Ishikawa (cell line): Measurements from ENCODE around the gene ADAMTS1.

Experiments
- CEBPB ChIP-seq: IDR thresholded peaks from 2 replicates; pipeline ENCODE4 v1.6.1; 2012
- CREB1 ChIP-seq: IDR thresholded peaks from 2 replicates; pipeline ENCODE4 v1.6.1; 2012; ENCODE audit warnings: low read depth
- EGR1 ChIP-seq: IDR thresholded peaks from 2 replicates; pipeline ENCODE4 v1.6.1; 2012
- EP300 ChIP-seq: IDR thresholded peaks from 2 replicates; pipeline ENCODE4 v1.6.1; 2012; ENCODE audit warnings: borderline replicate concordance
- FOXM1 ChIP-seq: IDR thresholded peaks from 2 replicates; pipeline ENCODE4 v1.6.1; 2012; ENCODE audit warnings: low read depth, borderline replicate concordance
- NFIC ChIP-seq: IDR thresholded peaks from 2 replicates; pipeline ENCODE4 v1.6.1; 2012
- RAD21 ChIP-seq: IDR thresholded peaks from 2 replicates; pipeline ENCODE4 v1.6.1; 2012; ENCODE audit warnings: low read depth
- REST ChIP-seq: IDR thresholded peaks from 2 replicates; pipeline ENCODE4 v1.6.1; 2012; ENCODE audit warnings: low read depth, mild to moderate bottlenecking
- TAF1 ChIP-seq: IDR thresholded peaks from 2 replicates; pipeline ENCODE4 v1.6.1; 2012; ENCODE audit warnings: low read depth, mild to moderate bottlenecking
- TCF12 ChIP-seq: IDR thresholded peaks from 2 replicates; pipeline ENCODE4 v1.6.1; 2012; ENCODE audit warnings: low read depth
- TEAD4 ChIP-seq: IDR thresholded peaks from 2 replicates; pipeline ENCODE4 v1.6.1; 2012
- YY1 ChIP-seq: IDR thresholded peaks from 2 replicates; pipeline ENCODE4 v1.6.1; 2012; ENCODE audit warnings: low read depth
- ZBTB7A ChIP-seq: IDR thresholded peaks from 2 replicates; pipeline ENCODE4 v1.6.1; 2012; ENCODE audit warnings: low read depth
- TF ChIP-seq, protein P1 (sequence below): IDR thresholded peaks from 2 replicates; pipeline ENCODE4 v1.6.1; 2012
- TF ChIP-seq, protein P2 (sequence below): IDR thresholded peaks from 2 replicates; pipeline ENCODE4 v1.6.1; 2012

The ADAMTS1 gene

DNA sequence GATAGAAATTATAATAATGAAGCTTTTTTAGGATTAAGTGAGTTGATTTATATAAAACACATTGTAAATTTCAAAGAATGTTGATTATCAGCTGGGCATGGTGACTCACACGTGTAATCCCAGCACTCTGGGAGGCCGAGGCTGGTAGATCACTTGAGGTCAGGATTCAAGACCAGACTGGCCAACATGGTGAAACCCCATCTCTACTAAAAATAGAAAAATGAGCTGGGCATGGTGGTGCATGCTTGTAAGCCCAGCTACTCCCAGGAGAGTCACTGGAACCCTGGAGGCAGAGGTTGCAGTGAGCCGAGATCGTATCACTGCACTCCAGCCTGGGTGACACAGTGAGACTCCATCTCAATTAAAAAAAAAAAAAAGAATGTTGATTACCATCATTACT is 18.4 kb downstream of the ADAMTS1 start:
- TF ChIP-seq TEAD4 (no peak), TCF12 (no peak), NFIC (no peak), YY1 (no peak), REST (no peak), ZBTB7A (no peak), CEBPB (no peak), RAD21 (no peak), FOXM1 (no peak)
- TF ChIP-seq, protein P1, sequence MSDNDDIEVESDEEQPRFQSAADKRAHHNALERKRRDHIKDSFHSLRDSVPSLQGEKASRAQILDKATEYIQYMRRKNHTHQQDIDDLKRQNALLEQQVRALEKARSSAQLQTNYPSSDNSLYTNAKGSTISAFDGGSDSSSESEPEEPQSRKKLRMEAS, result no peak

DNA sequence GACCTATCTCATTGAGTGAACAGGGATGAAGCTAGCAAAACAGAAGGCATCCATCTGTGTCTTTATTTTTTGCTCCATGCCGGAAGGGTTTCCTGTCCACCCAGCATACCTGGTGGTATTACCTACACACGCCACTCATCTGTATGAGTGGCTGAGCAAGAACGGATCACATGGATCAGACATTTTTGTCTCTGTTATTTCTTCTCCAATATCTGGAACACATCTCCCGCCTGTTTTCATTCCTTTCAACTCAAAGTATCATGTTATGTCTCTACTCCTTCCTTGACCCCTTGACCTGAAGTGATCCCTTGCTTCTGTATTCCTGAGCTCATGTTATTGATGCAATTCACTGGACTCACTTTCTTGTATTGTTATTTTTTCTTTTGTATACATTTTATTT is 24.7 kb downstream of the ADAMTS1 start:
- no peak for TF ChIP-seq TEAD4
- no peak for TF ChIP-seq TCF12
- TF ChIP-seq EP300, result no peak
- no peak for TF ChIP-seq EGR1
- no peak for TF ChIP-seq CREB1
- TF ChIP-seq CEBPB, result no peak
- TF ChIP-seq, protein P1, result no peak
- TF ChIP-seq NFIC, result no peak
- TF ChIP-seq YY1, result no peak
- TF ChIP-seq ZBTB7A, result no peak
- TF ChIP-seq FOXM1, result no peak
- no peak for TF ChIP-seq REST
- TF ChIP-seq RAD21, result no peak
- TF ChIP-seq TAF1, result no peak
- TF ChIP-seq, protein P2, sequence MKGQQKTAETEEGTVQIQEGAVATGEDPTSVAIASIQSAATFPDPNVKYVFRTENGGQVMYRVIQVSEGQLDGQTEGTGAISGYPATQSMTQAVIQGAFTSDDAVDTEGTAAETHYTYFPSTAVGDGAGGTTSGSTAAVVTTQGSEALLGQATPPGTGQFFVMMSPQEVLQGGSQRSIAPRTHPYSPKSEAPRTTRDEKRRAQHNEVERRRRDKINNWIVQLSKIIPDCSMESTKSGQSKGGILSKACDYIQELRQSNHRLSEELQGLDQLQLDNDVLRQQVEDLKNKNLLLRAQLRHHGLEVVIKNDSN, result no peak

GRCh38 chr21:26819740-26820324 is 25.4 kb downstream of the ADAMTS1 start:
- TF ChIP-seq TEAD4, result no peak
- peak; percentile 24; the same call in 1 of the 2 replicates for TF ChIP-seq EP300

- TF ChIP-seq EP300, result no peak
- no peak for TF ChIP-seq RAD21
- TF ChIP-seq, protein P2, result no peak
- no peak for TF ChIP-seq FOXM1
- no peak for TF ChIP-seq TEAD4
- no peak for TF ChIP-seq NFIC
- TF ChIP-seq CREB1, result no peak
- no peak for TF ChIP-seq TAF1
- no peak for TF ChIP-seq TCF12
Measured at GRCh38 chr21:26818906-26819305, 26.3 kb downstream of the ADAMTS1 start.

GRCh38 chr21:26815197-26815596 is 30.0 kb downstream of the ADAMTS1 start:
- TF ChIP-seq CEBPB (no peak), REST (no peak), ZBTB7A (no peak), NFIC (no peak), YY1 (no peak), TCF12 (no peak)
- TF ChIP-seq, protein P1, result no peak
